ENCODE results near the gene TRIM66. TPM values are rescaled to one million over a fixed set of nuclear protein-coding genes. Genes with fewer than 3 reads are reported as not detected.

The TRIM66 gene
- total and polyA plus RNA-seq, 4 donors: 1.6 to 14.3 (median 2.5) TPM

GRCh38 chr11:8704136-8704535 lies 21.7 kb upstream of the TRIM66 start (continued):
- TF ChIP-seq FOXA2 (IDR thresholded peaks at IDR 0.05): no peak
- TF ChIP-seq RXRA (IDR thresholded peaks at IDR 0.05): no peak
- TF ChIP-seq YY1 (IDR thresholded peaks at IDR 0.05): no peak
- TF ChIP-seq EGR1 (IDR thresholded peaks at IDR 0.05; ENCODE audit: low read depth in 2 of 2): no peak
- TF ChIP-seq JUND (IDR thresholded peaks at IDR 0.05): no peak
- no peak for TF ChIP-seq TAF1 (conservative IDR thresholded peaks at IDR 0.05)
- no peak for TF ChIP-seq RAD21 (IDR thresholded peaks at IDR 0.05)
- no peak for TF ChIP-seq NR2F2 (IDR thresholded peaks at IDR 0.05)
- TF ChIP-seq ZBTB33 (IDR thresholded peaks at IDR 0.05): no peak

- H3K9me3 ChIP-seq (ENCODE audit: control insufficient read depth in 4 of 4, low read length in 3 of 4): no peaks in the 10 kb centered on the region
- no peaks in the 10 kb centered on the region for H3K27me3 ChIP-seq (ENCODE audit: control insufficient read depth in 4 of 4, insufficient read depth in 4 of 4, low read length in 3 of 4)
- no peak for DNase-seq (ENCODE audit: low spot score)
- H3K9ac ChIP-seq (ENCODE audit: low read depth in 1 of 2, low read length in 2 of 2): no peak overlapping the region
- no peak for TF ChIP-seq ZBTB33 (IDR thresholded peaks at IDR 0.05)
- TF ChIP-seq CTCF (IDR thresholded peaks at IDR 0.05; ENCODE audit: low read depth, low read length, missing input control): no peak
- TF ChIP-seq MAX (IDR thresholded peaks at IDR 0.05): no peak
- TF ChIP-seq TAF1 (conservative IDR thresholded peaks at IDR 0.05): no peak
- no peak for TF ChIP-seq GABPA (IDR thresholded peaks at IDR 0.05 in 1 of 2, conservative IDR thresholded peaks at IDR 0.05 in 1 of 2)
- TF ChIP-seq JUND (IDR thresholded peaks at IDR 0.05): no peak
- no peak for TF ChIP-seq REST (IDR thresholded peaks at IDR 0.05)
- no peak for TF ChIP-seq FOXA2 (IDR thresholded peaks at IDR 0.05)
- TF ChIP-seq FOXA1 (IDR thresholded peaks at IDR 0.05): no peak
- TF ChIP-seq EGR1 (IDR thresholded peaks at IDR 0.05; ENCODE audit: low read depth in 2 of 2): no peak
- no peak for TF ChIP-seq NR2F2 (IDR thresholded peaks at IDR 0.05)
- no peak for TF ChIP-seq RXRA (IDR thresholded peaks at IDR 0.05)
- no peak for TF ChIP-seq HNF4G (IDR thresholded peaks at IDR 0.05)
- no peak for TF ChIP-seq YY1 (IDR thresholded peaks at IDR 0.05)
- H3K36me3 ChIP-seq (ENCODE audit: control insufficient read depth in 4 of 4, insufficient read depth in 3 of 4, low read depth in 1 of 4, low read length in 3 of 4): peaks cover 8 to 67% (median 45%) of the 10 kb centered on the region in 4 donors
- H3K4me1 ChIP-seq (ENCODE audit: control insufficient read depth in 4 of 4, insufficient read depth in 4 of 4, low read length in 3 of 4): peaks cover 0 to 3% (median 0%) of the 10 kb centered on the region in 4 donors
- no peak overlapping the region for H3K27ac ChIP-seq (ENCODE audit: low read depth in 1 of 2, low read length in 2 of 2)
- no peak overlapping the region for H3K4me3 ChIP-seq (ENCODE audit: low read depth in 1 of 3, low read length in 3 of 3)
- 95% methylated on average over 14 of the region's 14 CpGs for WGBS
Observed at GRCh38 chr11:8702598-8702915, 20.1 kb upstream of the TRIM66 start.

Data from liver (tissue), 9 donors.